ENCODE data around the gene RGS18. TPM values are rescaled to one million over a fixed set of nuclear protein-coding genes. Genes with fewer than 3 reads are reported as not detected.
A peak's percentile ranks its signal among the peaks of the same experiment; 100 is the strongest.
"Not testable (repeated sequence)": the region's sequence is repeated elsewhere in the genome, so short reads cannot be mapped to it uniquely, and the experiment has no call there.

Gene RGS18
- total RNA-seq, 4 donors from 2014 or later: 0.35 to 8.3 (median 0.80) TPM; not detected in 1

- no peaks in the 10 kb centered on the region for H3K9me3 ChIP-seq
- no peak overlapping the region for H3K4me3 ChIP-seq
- no peak for TF ChIP-seq POLR2A (IDR thresholded peaks at IDR 0.05)
- TF ChIP-seq, protein P1, sequence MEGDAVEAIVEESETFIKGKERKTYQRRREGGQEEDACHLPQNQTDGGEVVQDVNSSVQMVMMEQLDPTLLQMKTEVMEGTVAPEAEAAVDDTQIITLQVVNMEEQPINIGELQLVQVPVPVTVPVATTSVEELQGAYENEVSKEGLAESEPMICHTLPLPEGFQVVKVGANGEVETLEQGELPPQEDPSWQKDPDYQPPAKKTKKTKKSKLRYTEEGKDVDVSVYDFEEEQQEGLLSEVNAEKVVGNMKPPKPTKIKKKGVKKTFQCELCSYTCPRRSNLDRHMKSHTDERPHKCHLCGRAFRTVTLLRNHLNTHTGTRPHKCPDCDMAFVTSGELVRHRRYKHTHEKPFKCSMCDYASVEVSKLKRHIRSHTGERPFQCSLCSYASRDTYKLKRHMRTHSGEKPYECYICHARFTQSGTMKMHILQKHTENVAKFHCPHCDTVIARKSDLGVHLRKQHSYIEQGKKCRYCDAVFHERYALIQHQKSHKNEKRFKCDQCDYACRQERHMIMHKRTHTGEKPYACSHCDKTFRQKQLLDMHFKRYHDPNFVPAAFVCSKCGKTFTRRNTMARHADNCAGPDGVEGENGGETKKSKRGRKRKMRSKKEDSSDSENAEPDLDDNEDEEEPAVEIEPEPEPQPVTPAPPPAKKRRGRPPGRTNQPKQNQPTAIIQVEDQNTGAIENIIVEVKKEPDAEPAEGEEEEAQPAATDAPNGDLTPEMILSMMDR (IDR thresholded peaks at IDR 0.05): no peak
- no peak overlapping the region for H3K27ac ChIP-seq
- H3K36me3 ChIP-seq: no peaks in the 10 kb centered on the region
- no peaks in the 10 kb centered on the region for H3K4me1 ChIP-seq
- H3K27me3 ChIP-seq: no peaks in the 10 kb centered on the region
- DNase-seq: no peak
Observed at GRCh38 chr1:192157067-192157466, 1.2 kb upstream of the RGS18 start.

- Histone ChIP-seq H3K27me3 (no peaks in the 10 kb centered on the region), H3K36me3 (no peaks in the 10 kb centered on the region), H3K27ac (peak overlapping the region in 1 of 4 donors; percentile 31), H3K9me3 (no peaks in the 10 kb centered on the region), H3K4me1 (no peaks in the 10 kb centered on the region), H3K4me3 (peak overlapping the region in 1 of 4 donors; percentile 13)
- DNase-seq: no peak
- TF ChIP-seq, protein P1 (IDR thresholded peaks at IDR 0.05): no peak
- no peak for TF ChIP-seq POLR2A (IDR thresholded peaks at IDR 0.05)
Observed at GRCh38 chr1:192159014-192159413, 752 bp downstream of the RGS18 start.

- H3K36me3 ChIP-seq: no peaks in the 10 kb centered on the region
- no peaks in the 10 kb centered on the region for H3K4me1 ChIP-seq
- H3K4me3 ChIP-seq: peak overlapping the region in 1 of 4 donors; percentile 13
- H3K27ac ChIP-seq: no peak overlapping the region
- H3K9me3 ChIP-seq: no peaks in the 10 kb centered on the region
- no peak for DNase-seq
- TF ChIP-seq, protein P1 (IDR thresholded peaks at IDR 0.05): no peak
- no peak for TF ChIP-seq POLR2A (IDR thresholded peaks at IDR 0.05)
- H3K27me3 ChIP-seq: no peaks in the 10 kb centered on the region
Observed at GRCh38 chr1:192159781-192160180, 1.5 kb downstream of the RGS18 start.

DNA sequence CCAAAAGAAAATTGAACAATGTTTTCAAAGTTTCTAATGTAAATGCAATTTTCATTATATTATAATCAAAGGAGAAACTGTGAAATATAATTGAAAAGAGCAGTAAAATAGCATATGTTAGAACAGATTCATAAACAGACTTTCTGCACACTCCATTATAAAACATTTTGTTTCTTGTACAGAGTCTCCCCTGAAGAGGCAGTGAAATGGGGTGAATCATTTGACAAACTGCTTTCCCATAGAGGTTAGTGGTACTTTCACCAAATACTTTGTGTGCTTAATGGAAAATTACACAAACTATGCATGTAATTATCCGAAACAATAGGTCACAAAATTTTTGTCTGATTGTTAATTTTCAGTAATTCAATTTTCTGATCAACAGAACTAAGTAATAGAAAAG lies 1.9 kb downstream of the RGS18 start:
- Histone ChIP-seq H3K27me3 (no peaks in the 10 kb centered on the region), H3K4me3 (no peak overlapping the region), H3K4me1 (no peaks in the 10 kb centered on the region), H3K27ac (no peak overlapping the region), H3K36me3 (no peaks in the 10 kb centered on the region), H3K9me3 (no peaks in the 10 kb centered on the region)
- no peak for TF ChIP-seq POLR2A (IDR thresholded peaks at IDR 0.05)
- TF ChIP-seq, protein P1 (IDR thresholded peaks at IDR 0.05): no peak
- DNase-seq: no peak

DNA sequence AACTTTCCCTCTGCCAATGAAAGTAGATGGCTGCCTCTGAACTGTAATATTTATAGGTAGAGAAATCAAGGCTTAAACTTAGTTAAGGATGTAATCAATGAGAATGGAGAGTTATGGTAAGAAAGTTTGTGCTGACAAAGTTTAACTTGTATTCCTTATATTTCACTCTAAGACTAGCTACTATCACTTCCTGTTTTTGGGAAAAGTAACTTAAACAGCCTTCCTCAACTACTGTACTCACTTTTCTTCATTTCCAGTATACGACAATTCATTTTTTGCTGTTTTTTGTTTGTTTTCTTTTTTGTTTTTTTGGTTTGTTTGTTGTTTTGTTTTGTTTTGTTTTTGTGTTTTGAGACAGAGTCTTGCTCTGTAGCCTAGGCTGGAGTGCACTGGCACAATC lies 3.7 kb downstream of the RGS18 start:
- Histone ChIP-seq H3K9me3 (no peaks in the 10 kb centered on the region), H3K4me1 (no peaks in the 10 kb centered on the region), H3K4me3 (no peak overlapping the region), H3K36me3 (no peaks in the 10 kb centered on the region), H3K27me3 (no peaks in the 10 kb centered on the region), H3K27ac (no peak overlapping the region)
- no peak for TF ChIP-seq POLR2A (IDR thresholded peaks at IDR 0.05)
- TF ChIP-seq, protein P1 (IDR thresholded peaks at IDR 0.05): no peak
- DNase-seq: no peak

DNA sequence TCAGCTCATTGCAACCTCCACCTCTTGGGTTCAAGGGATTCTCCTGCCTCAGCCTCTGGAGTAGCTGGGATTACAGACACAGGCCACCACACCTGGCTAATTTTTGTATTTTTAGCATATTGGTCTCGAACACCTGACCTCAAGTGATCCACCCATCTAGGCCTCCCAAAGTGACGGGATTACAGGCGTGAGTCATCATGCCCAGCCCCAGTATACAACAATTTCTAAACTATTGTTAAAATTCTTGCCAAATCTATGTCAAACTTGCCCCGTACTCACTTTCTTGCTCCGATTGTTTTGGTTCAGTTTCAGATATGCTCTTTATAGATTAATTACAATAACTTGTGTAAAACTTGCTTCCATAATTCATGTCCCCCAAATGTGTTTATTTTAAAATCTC lies 4.1 kb downstream of the RGS18 start:
- H3K36me3 ChIP-seq: no peaks in the 10 kb centered on the region
- no peaks in the 10 kb centered on the region for H3K9me3 ChIP-seq
- no peaks in the 10 kb centered on the region for H3K4me1 ChIP-seq
- TF ChIP-seq, protein P1 (IDR thresholded peaks at IDR 0.05): no peak
- TF ChIP-seq POLR2A (IDR thresholded peaks at IDR 0.05): no peak
- H3K27ac ChIP-seq: no peak overlapping the region
- no peak for DNase-seq
- H3K27me3 ChIP-seq: no peaks in the 10 kb centered on the region
- no peak overlapping the region for H3K4me3 ChIP-seq

- H3K27me3 ChIP-seq, DNase-seq, H3K4me1 ChIP-seq, H3K9me3 ChIP-seq, H3K4me3 ChIP-seq, H3K36me3 ChIP-seq, H3K27ac ChIP-seq: not testable (repeated sequence)
Observed at GRCh38 chr1:192165002-192165401, 6.7 kb downstream of the RGS18 start.

All from Peyer's patch (tissue), 4 donors.